ENCODE data around the gene NELFCD.
"Not testable (repeated sequence)": the region's sequence is repeated elsewhere in the genome, so short reads cannot be mapped to it uniquely, and the experiment has no call there.

NELFCD gene

DNA sequence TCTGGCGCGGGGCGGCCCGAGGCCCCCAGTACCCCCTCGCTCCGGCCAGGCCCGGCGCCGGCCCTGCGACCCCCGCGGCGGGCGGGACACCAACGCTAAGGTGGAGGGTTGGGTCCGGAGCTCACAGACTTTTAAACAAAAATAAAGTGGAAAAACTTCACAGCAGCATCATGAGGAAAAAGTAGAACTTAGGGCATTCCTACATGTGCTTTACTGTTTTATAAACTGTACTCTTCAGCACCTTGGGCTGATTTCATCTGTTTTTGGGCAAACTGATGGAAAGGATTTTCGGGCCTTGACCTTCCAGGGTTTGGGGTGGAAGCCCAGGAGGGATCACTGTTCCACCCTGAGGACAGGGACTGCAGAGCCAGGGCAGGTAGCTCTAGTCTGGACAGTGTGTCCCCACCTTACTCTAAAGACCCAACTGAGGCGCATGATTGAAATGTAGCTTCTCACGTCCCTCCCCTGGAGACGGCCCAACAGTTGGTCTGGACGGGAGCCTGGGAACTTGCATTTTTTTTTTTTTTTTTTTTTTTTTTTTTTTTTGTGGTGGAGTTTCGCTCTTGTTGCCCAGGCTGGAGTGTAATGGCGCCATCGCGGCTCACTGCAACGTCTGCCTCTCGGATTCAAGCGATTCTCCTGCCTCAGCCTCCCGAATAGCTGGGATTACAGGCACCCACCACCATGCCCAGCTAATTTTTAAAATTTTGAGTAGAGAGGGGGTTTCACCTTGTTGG is 740 bp downstream of the NELFCD start:
- peak; percentile 49 for DNase-seq (ENCODE audit: low spot score)

DNA sequence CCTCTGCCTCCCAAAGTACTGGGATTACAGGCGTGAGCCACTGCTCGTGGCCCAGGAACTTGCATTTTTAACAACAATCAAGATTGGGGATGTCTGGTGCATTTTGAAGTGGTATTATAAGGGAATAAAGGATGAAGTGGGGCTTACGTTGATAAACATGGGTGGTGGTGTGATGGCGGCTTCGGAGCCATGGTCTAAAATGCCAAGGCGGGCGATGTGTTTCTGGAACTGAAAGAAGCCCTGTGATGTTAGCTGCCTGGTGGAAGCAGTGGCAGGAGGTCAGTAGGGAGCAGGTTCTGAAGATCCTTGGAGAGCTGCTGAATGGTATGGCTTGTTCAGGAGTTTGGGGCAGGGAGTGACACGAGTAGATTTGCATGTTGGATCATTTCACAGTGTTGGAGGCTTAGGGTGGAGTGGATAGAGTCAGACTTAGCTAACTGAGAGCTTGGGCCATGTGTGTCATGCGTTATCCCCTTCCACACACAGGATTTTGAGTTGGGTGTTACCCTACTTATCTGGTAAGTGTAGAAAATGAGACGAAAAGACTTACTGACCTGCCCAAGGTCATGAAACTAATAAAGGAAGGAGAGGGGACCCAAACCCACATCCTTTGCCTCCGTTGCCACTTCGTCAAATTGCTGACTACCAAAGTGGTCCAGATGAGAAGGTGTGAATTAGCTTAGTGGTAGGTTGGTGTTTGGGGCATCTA is 1.5 kb downstream of the NELFCD start:
- no peak for DNase-seq (ENCODE audit: low spot score)
- in situ Hi-C loops (cut with MboI; ENCODE audit: low sequenced_read_pairs, unreplicated experiment) = no loop called here
- TF ChIP-seq, protein P1, sequence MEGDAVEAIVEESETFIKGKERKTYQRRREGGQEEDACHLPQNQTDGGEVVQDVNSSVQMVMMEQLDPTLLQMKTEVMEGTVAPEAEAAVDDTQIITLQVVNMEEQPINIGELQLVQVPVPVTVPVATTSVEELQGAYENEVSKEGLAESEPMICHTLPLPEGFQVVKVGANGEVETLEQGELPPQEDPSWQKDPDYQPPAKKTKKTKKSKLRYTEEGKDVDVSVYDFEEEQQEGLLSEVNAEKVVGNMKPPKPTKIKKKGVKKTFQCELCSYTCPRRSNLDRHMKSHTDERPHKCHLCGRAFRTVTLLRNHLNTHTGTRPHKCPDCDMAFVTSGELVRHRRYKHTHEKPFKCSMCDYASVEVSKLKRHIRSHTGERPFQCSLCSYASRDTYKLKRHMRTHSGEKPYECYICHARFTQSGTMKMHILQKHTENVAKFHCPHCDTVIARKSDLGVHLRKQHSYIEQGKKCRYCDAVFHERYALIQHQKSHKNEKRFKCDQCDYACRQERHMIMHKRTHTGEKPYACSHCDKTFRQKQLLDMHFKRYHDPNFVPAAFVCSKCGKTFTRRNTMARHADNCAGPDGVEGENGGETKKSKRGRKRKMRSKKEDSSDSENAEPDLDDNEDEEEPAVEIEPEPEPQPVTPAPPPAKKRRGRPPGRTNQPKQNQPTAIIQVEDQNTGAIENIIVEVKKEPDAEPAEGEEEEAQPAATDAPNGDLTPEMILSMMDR (IDR thresholded peaks at IDR 0.05; ENCODE audit: borderline replicate concordance, control extremely low read depth, extremely low read depth, insufficient read depth, missing control alignments) = no peak

More for the DNA sequence above, 740 bp downstream of the NELFCD start:
- in situ Hi-C loops (cut with MboI; ENCODE audit: low sequenced_read_pairs, unreplicated experiment) = no loop called here
- TF ChIP-seq, protein P1 (IDR thresholded peaks at IDR 0.05; ENCODE audit: borderline replicate concordance, control extremely low read depth, extremely low read depth, insufficient read depth, missing control alignments) = no peak

DNA sequence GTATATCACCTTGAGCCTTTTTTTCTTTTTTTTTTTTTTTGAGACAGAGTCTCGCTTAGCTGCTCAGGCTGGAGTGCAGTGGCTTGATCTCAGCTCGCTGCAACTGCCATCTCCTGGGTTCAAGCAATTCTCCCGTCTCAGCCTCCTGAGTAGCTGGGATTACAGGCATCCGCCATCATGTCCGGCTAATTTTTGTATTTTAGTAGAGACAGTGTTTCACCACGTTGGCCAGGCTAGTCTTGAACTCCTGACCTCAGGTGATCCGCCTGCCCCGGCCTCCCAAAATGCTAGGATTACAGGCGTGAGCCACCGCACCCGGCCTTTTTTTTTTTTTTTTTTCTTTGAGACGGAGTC is 2.0 kb downstream of the NELFCD start:
- DNase-seq (ENCODE audit: low spot score); in situ Hi-C loops (cut with MboI; ENCODE audit: low sequenced_read_pairs, unreplicated experiment): not testable (repeated sequence)

DNA sequence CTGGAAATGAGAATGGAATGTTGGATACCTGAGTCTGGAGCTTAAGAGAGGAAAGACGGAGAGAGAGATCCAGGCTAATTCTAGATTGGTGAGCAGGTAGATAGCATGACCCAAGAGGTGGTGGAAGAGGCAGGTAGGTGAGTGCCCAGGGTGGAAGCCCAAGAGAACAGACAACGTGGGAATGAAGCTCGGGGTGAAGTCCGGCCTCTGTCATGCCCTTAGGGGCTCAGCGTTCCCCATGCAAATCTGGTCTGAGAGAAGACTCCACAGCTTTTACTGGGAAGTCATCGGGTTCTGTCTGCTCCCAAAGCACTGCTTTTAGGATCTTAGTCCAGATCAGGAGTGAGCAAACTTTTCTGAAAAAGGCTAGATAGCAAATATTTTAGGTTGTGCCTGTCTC is 3.6 kb downstream of the NELFCD start:
- DNase-seq (ENCODE audit: low spot score) = no peak

DNA sequence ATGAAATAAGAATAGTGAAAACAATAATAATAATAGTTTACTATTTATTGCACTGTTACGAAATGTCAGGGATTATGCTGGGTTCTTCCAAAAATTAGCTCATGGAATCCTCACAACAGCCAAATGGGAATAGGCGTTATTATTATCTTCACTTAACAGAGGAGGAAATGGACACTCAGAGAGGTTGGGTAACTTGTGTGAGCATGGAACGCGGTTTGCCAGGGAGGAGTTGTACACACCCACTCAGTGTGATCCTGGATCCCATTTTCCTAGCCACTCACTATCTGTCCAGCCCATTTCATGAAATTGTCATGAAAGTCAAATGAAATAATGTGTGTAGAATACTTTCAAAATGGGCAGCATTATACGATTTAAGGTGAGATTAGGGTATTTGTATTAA is 4.6 kb downstream of the NELFCD start:
- TF ChIP-seq, protein P1 (IDR thresholded peaks at IDR 0.05; ENCODE audit: borderline replicate concordance, control extremely low read depth, extremely low read depth, insufficient read depth, missing control alignments) = no peak
- no peak for DNase-seq (ENCODE audit: low spot score)
- in situ Hi-C loops (cut with MboI; ENCODE audit: low sequenced_read_pairs, unreplicated experiment) = no loop called here

More for the DNA sequence above, 3.6 kb downstream of the NELFCD start:
- in situ Hi-C loops (cut with MboI; ENCODE audit: low sequenced_read_pairs, unreplicated experiment) = no loop called here
- TF ChIP-seq, protein P1 (IDR thresholded peaks at IDR 0.05; ENCODE audit: borderline replicate concordance, control extremely low read depth, extremely low read depth, insufficient read depth, missing control alignments) = no peak

DNA sequence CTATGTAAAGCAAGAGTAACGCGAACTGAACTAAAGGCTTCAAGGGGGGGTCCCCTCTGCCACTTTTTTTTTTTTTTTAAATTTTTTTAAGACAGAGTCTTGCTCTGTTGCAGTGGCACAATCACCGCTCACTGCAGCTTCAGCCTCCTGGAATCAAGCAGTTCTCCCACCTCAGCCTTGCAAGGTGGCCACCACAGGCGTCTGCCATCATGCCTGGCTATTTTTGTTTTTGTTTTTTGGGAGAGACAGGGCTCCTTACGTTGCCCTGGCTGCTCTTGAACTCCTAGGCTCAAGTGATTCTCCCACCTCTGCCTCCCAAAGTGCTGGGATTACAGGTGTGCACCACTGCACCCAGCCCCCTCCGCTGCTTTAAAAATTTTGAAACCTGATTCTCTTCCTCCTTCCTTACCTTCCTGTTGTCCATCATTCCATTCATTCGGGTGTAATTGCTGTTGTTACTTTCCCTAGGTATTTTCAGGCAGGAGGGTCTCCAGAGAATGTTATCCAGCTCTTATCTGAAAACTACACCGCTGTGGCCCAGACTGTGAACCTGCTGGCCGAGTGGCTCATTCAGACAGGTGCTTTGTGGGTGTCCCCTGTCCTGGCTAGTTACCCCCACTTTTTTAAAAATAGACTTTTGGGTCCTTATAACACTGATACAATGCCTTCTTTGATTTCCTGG is 5.4 kb downstream of the NELFCD start:
- in situ Hi-C loops (cut with MboI; ENCODE audit: low sequenced_read_pairs, unreplicated experiment) = no loop called here

More for the DNA sequence above, 5.4 kb downstream of the NELFCD start:
- TF ChIP-seq, protein P1 (IDR thresholded peaks at IDR 0.05; ENCODE audit: borderline replicate concordance, control extremely low read depth, extremely low read depth, insufficient read depth, missing control alignments) = no peak
- DNase-seq (ENCODE audit: low spot score) = no peak

Data from GM13976 (cell line).